ENCODE results near the gene SFT2D1.

SFT2D1 gene

GRCh38 chr6:166353507-166353906 is 11.2 kb upstream of the SFT2D1 start:
- H3K27ac ChIP-seq: no peak overlapping the region
- peaks cover under 1 to 7% of the 10 kb centered on the region in 2 experiments for H3K4me1 ChIP-seq (ENCODE audit: control insufficient read depth in 1 of 2, insufficient read depth in 1 of 2, low read depth in 1 of 2, low read length in 1 of 2)
- H3K9me3 ChIP-seq: no peaks in the 10 kb centered on the region
- H3K36me3 ChIP-seq: no peaks in the 10 kb centered on the region
- no peak overlapping the region for H3K4me3 ChIP-seq (ENCODE audit: low read depth in 1 of 2, low read length in 1 of 2)
- no peaks in the 10 kb centered on the region for H3K27me3 ChIP-seq
- TF ChIP-seq, protein P1, sequence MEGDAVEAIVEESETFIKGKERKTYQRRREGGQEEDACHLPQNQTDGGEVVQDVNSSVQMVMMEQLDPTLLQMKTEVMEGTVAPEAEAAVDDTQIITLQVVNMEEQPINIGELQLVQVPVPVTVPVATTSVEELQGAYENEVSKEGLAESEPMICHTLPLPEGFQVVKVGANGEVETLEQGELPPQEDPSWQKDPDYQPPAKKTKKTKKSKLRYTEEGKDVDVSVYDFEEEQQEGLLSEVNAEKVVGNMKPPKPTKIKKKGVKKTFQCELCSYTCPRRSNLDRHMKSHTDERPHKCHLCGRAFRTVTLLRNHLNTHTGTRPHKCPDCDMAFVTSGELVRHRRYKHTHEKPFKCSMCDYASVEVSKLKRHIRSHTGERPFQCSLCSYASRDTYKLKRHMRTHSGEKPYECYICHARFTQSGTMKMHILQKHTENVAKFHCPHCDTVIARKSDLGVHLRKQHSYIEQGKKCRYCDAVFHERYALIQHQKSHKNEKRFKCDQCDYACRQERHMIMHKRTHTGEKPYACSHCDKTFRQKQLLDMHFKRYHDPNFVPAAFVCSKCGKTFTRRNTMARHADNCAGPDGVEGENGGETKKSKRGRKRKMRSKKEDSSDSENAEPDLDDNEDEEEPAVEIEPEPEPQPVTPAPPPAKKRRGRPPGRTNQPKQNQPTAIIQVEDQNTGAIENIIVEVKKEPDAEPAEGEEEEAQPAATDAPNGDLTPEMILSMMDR (IDR thresholded peaks at IDR 0.05): no peak

- Histone ChIP-seq H3K36me3 (no peaks in the 10 kb centered on the region), H3K27ac (no peak overlapping the region), H3K9me3 (no peaks in the 10 kb centered on the region), H3K4me1 (ENCODE audit: control insufficient read depth in 1 of 2, insufficient read depth in 1 of 2, low read depth in 1 of 2, low read length in 1 of 2) (peaks cover 7 to 12% of the 10 kb centered on the region in 2 experiments), H3K4me3 (ENCODE audit: low read depth in 1 of 2, low read length in 1 of 2) (no peak overlapping the region), H3K27me3 (no peaks in the 10 kb centered on the region)
- TF ChIP-seq, protein P1 (IDR thresholded peaks at IDR 0.05): no peak
Observed at GRCh38 chr6:166352923-166353322, 10.6 kb upstream of the SFT2D1 start.

DNA sequence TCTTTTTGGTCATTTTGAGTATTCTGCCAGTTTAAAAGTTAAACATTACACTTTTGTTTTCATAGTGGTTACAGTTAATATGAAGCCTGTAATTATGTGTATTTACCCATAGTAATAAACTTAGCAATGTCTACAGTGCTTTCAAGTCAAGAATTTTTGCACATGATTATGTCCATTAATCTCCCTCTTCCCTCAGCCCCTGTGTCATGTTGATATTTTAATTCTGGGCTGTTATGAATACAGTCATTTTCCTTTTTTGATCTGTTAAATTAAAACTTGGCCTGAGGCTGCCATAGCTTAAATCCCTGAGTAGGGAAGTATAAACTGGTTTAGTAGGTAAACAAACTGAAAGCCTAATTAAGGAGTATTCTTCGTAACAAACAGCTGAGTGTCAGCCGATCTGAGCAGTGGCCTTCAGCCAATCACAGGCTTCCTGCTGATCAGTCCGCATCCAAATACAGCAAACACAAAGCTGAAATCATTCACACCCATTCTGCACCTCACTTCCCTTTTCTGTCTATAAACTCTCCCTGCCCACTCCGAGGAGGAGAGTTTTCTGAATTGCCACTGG is 9.5 kb upstream of the SFT2D1 start:
- Histone ChIP-seq H3K4me3 (ENCODE audit: low read depth in 1 of 2, low read length in 1 of 2) (no peak overlapping the region), H3K36me3 (no peaks in the 10 kb centered on the region), H3K27ac (peak overlapping the region; percentile 34), H3K4me1 (ENCODE audit: control insufficient read depth in 1 of 2, insufficient read depth in 1 of 2, low read depth in 1 of 2, low read length in 1 of 2) (peaks cover 15 to 22% of the 10 kb centered on the region in 2 experiments), H3K27me3 (no peaks in the 10 kb centered on the region), H3K9me3 (no peaks in the 10 kb centered on the region)
- TF ChIP-seq, protein P1 (IDR thresholded peaks at IDR 0.05): no peak

DNA sequence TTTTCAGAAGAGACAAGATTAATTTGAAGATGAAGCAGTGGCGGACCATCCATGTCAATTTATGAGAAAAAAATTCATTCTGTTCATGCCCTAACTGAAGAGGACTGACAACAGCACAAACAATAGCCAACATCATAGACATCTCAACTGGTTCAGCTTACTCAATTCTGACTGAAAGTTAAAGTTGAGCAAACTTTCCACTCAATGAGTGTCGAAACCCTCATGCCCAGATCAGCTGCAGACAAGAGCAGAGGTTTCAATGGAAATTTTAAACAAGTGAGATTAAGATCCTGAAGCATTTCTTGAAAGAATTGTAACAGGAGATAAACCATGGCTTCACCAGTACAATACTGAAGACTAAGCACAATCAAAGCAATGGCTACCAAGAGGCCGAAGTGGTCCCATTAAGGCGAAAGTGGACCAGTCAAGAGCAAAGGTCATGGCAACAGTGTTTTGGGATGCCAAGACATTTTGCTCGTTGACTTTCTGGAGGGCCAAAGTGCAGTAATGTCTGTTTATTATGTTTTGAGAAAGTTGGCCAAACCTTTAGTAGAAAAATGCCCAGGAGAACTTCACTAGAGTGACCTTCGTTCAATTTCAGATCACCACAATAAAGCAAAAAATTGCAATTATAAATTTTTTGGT is 6.1 kb upstream of the SFT2D1 start:
- TF ChIP-seq, protein P1 (IDR thresholded peaks at IDR 0.05): no peak
- H3K27ac ChIP-seq: peak overlapping the region; percentile 37
- no peaks in the 10 kb centered on the region for H3K27me3 ChIP-seq
- H3K4me1 ChIP-seq (ENCODE audit: control insufficient read depth in 1 of 2, insufficient read depth in 1 of 2, low read depth in 1 of 2, low read length in 1 of 2): peaks cover 19 to 25% of the 10 kb centered on the region in 2 experiments
- H3K9me3 ChIP-seq: no peaks in the 10 kb centered on the region
- no peaks in the 10 kb centered on the region for H3K36me3 ChIP-seq
- H3K4me3 ChIP-seq (ENCODE audit: low read depth in 1 of 2, low read length in 1 of 2): no peak overlapping the region

GRCh38 chr6:166346965-166347364 is 4.6 kb upstream of the SFT2D1 start:
- no peak overlapping the region for H3K27ac ChIP-seq
- H3K4me1 ChIP-seq (ENCODE audit: control insufficient read depth in 1 of 2, insufficient read depth in 1 of 2, low read depth in 1 of 2, low read length in 1 of 2): peaks cover 24 to 26% of the 10 kb centered on the region in 2 experiments

More at GRCh38 chr6:166346965-166347364, 4.6 kb upstream of the SFT2D1 start:
- TF ChIP-seq, protein P1 (IDR thresholded peaks at IDR 0.05): no peak
- H3K4me3 ChIP-seq (ENCODE audit: low read depth in 1 of 2, low read length in 1 of 2): no peak overlapping the region
- H3K9me3 ChIP-seq: no peaks in the 10 kb centered on the region
- no peaks in the 10 kb centered on the region for H3K27me3 ChIP-seq
- no peaks in the 10 kb centered on the region for H3K36me3 ChIP-seq
